Tibial nerve (tissue), 4 donors: ENCODE results near the gene FANCC. TPM values are rescaled to one million over a fixed set of nuclear protein-coding genes. Genes with fewer than 3 reads are reported as not detected.

Experiments used
- DNase-seq, 2 donors: peaks; one replicate each; pipeline ENCODE4 v3.0.0-alpha.2; 2019; ENCODE audit warnings: low spot score in 2 of 2
- H3K27ac ChIP-seq, 4 donors: fragments of 200-600 bp; sonication (generic) in 3 of 4; one replicate each; pipeline ENCODE4 v1.5.1; 2017 to 2019; ENCODE audit warnings: mild to moderate bottlenecking in 1 of 4
- H3K27me3 ChIP-seq, 2 donors: fragments of 200-600 bp; sonication (generic) in 1 of 2; one replicate each; pipeline versions ENCODE4 v1.5.1 to v1.6.0; 2017 to 2019
- H3K36me3 ChIP-seq, 3 donors: fragments of 200-600 bp; sonication (generic); one replicate each; pipeline ENCODE4 v1.5.1; 2018 to 2019
- H3K4me1 ChIP-seq, 4 donors: fragments of 200-600 bp; sonication (generic) in 3 of 4; one replicate each; pipeline ENCODE4 v1.5.1; 2017 to 2019
- H3K4me3 ChIP-seq, 4 donors: fragments of 200-600 bp; sonication (generic) in 3 of 4; one replicate each; pipeline ENCODE4 v1.5.1; 2017 to 2019; ENCODE audit warnings: mild to moderate bottlenecking in 1 of 4, moderate library complexity in 1 of 4
- H3K9me3 ChIP-seq, 4 donors: fragments of 200-600 bp; sonication (generic) in 3 of 4; one replicate each; pipeline ENCODE4 v1.5.1; 2017 to 2019
- CTCF ChIP-seq, 5 experiments: fragments of 200-600 bp in 3 of 5; fragments of 450-650 bp in 2 of 5; sonication (generic) in 3 of 5; IDR thresholded peaks; one replicate each; pipeline ENCODE4 v1.5.1; 2016 to 2019; ENCODE audit warnings: antibody characterized with exemption in 5 of 5, mild to moderate bottlenecking in 3 of 5, moderate library complexity in 2 of 5
- EP300 ChIP-seq, 2 donors: sonication (generic); formaldehyde crosslinking; IDR thresholded peaks; one replicate each; pipeline ENCODE4 v1.6.1; 2017; ENCODE audit warnings: antibody characterized with exemption in 2 of 2, mild to moderate bottlenecking in 1 of 2
- POLR2A ChIP-seq, 2 donors: fragments of 450-650 bp; IDR thresholded peaks; one replicate each; pipeline ENCODE4 v1.6.1; 2017; ENCODE audit warnings: antibody characterized with exemption in 2 of 2, mild to moderate bottlenecking in 2 of 2, moderate library complexity in 2 of 2
- WGBS, 2 donors: methylation state at CpG; one replicate each; pipeline ENCODE4 v1.1.5; 2018; 5-methylcytosine and 5-hydroxymethylcytosine counted together
- total RNA-seq, 4 donors: library from RNA; depleted of rRNA; stranded (reverse); fragments of >200 nt; gene quantifications; one replicate each; pipeline ENCODE4 v1.1.0, GENCODE V29; 2016

Gene FANCC
- total RNA-seq, 4 donors from 2014 or later, result 6.5 to 12.6 (median 10.2) TPM

DNA sequence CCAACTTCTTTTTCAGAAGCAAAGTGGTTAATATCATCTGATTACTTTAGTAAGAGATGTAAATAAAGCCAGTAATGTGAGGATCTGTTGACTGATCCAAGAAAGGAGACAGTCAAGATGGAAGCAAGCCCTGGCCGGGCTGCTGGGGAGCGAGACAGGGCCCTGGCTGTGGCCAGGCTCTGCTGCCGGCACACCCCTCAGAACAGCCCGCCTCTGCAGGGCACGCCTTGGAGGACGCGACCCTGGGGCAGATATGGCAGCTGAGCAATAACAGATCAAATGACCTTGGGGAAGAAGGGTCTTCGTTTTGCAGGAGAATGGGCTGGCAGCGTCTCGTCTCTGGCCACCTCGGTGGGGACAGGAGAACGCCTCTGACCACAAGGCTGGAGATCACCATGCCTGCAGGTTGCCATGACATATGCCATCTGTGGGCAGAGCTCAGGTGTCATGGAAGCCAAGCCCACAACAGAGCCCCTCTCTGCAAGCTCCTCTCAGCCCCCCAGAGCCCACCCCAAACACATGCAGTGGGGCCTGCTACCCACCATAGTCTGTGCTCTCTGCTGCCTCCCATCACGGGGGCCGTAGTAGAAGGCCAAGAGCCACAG is 206.5 kb downstream of the FANCC start:
- WGBS, 2 donors, result 42 to 61% methylated on average over 12 to 14 of the region's 14 CpGs
- peaks cover 0 to 64% (median 21%) of the 10 kb centered on the region in 4 donors for H3K4me1 ChIP-seq
- DNase-seq, result no peak
- no peaks in the 10 kb centered on the region for H3K27me3 ChIP-seq
- peaks cover 0 to 45% (median 0%) of the 10 kb centered on the region in 3 donors for H3K36me3 ChIP-seq
- H3K27ac ChIP-seq, result peak overlapping the region; percentile 2 to 94 (median 86)
- no peak for TF ChIP-seq EP300 (IDR thresholded peaks at IDR 0.05)
- no peak for TF ChIP-seq POLR2A (IDR thresholded peaks at IDR 0.05)
- TF ChIP-seq CTCF (IDR thresholded peaks at IDR 0.05), result no peak
- H3K9me3 ChIP-seq, result no peaks in the 10 kb centered on the region
- no peak overlapping the region for H3K4me3 ChIP-seq

DNA sequence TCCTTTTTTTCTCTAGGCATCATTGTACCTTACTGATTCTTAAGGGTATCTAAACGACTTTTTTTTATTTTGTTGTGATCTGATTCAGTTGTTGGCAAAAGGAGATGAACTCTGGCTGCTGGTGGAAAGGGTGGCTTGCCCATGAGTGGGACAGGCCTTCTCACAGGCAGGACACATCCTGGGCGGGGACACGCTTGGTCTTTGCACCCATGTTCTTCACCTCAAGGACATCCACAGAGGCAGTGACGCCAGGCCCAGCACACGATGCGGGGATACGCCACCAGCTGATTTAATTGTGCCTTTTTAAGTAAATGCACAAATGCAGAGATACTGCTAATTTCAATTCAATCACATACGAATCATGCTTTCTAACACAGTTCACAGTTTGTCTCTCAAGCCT is 208.1 kb downstream of the FANCC start:
- no peaks in the 10 kb centered on the region for H3K9me3 ChIP-seq
- no peak overlapping the region for H3K4me3 ChIP-seq
- TF ChIP-seq POLR2A (IDR thresholded peaks at IDR 0.05) (no peak), CTCF (IDR thresholded peaks at IDR 0.05) (no peak), EP300 (IDR thresholded peaks at IDR 0.05) (no peak)
- WGBS, 2 donors, result 83 to 87% methylated on average over 8 of the region's 8 CpGs
- H3K27me3 ChIP-seq, result no peaks in the 10 kb centered on the region
- no peak for DNase-seq
- H3K36me3 ChIP-seq, result peaks cover 0 to 49% (median 0%) of the 10 kb centered on the region in 3 donors
- peak overlapping the region; percentile 28 to 94 (median 86) for H3K27ac ChIP-seq
- peaks cover 0 to 74% (median 22%) of the 10 kb centered on the region in 4 donors for H3K4me1 ChIP-seq

DNA sequence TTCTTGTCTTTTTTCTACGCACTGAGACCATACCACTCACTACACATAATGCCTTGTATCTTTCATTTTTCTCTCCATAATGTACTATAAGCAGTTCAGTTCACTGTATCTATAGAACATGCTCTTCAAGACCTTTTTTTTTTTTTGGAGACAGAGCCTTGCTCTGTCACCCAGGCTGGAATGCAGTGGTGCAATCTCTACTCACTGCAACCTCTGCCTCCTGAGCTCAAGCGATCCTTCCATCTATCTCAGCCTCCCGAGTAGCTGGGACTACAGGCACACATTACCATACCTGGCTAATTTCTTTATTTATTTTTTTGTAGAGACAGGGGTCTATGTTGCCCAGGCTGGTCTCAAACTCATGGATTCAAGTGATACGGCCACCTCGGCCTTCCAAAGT is 208.7 kb downstream of the FANCC start:
- no peak for DNase-seq
- WGBS, 2 donors, result 79 to 81% methylated on average over 5 of the region's 5 CpGs
- H3K4me1 ChIP-seq, result peaks cover 0 to 80% (median 26%) of the 10 kb centered on the region in 4 donors
- H3K27ac ChIP-seq, result peak overlapping the region; percentile 72 to 94 (median 86)
- TF ChIP-seq EP300 (IDR thresholded peaks at IDR 0.05) (no peak), POLR2A (IDR thresholded peaks at IDR 0.05) (no peak), CTCF (IDR thresholded peaks at IDR 0.05) (no peak)
- no peaks in the 10 kb centered on the region for H3K9me3 ChIP-seq
- H3K36me3 ChIP-seq, result peaks cover 0 to 50% (median 0%) of the 10 kb centered on the region in 3 donors
- H3K4me3 ChIP-seq, result no peak overlapping the region
- H3K27me3 ChIP-seq, result no peaks in the 10 kb centered on the region

DNA sequence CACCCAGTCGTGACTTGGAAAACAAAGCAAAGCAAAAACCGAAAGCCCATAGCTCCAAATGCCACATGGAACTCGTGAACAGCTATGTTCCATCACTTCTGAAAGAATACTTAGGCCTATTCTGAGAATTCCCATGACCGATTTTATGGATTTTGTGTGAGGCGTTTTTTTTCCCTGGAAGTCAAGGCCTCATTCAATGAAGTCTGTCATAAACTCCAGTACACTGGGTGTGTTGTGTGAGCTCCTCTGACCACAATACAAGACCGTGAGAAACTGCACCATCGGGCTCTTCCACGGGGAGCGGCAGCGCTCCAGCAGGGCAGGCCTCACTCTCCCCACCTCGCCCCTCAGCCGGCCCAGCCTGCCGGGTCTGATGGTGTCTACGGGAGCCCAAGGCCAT is 209.5 kb downstream of the FANCC start:
- peak in 1 of 2 donors; percentile 21 for TF ChIP-seq POLR2A (IDR thresholded peaks at IDR 0.05)
- peak in 1 of 5 experiments; percentile 18 for TF ChIP-seq CTCF (IDR thresholded peaks at IDR 0.05)
- peak in 1 of 2 donors; percentile 81 for TF ChIP-seq EP300 (IDR thresholded peaks at IDR 0.05)
- Histone ChIP-seq H3K27me3 (no peaks in the 10 kb centered on the region), H3K4me3 (no peak overlapping the region), H3K36me3 (peaks cover 0 to 46% (median 0%) of the 10 kb centered on the region in 3 donors), H3K27ac (peak overlapping the region; percentile 72 to 94 (median 86)), H3K9me3 (no peaks in the 10 kb centered on the region), H3K4me1 (peaks cover 0 to 88% (median 30%) of the 10 kb centered on the region in 4 donors)
- WGBS, 2 donors, result 51 to 62% methylated on average over 14 of the region's 14 CpGs
- no peak for DNase-seq

DNA sequence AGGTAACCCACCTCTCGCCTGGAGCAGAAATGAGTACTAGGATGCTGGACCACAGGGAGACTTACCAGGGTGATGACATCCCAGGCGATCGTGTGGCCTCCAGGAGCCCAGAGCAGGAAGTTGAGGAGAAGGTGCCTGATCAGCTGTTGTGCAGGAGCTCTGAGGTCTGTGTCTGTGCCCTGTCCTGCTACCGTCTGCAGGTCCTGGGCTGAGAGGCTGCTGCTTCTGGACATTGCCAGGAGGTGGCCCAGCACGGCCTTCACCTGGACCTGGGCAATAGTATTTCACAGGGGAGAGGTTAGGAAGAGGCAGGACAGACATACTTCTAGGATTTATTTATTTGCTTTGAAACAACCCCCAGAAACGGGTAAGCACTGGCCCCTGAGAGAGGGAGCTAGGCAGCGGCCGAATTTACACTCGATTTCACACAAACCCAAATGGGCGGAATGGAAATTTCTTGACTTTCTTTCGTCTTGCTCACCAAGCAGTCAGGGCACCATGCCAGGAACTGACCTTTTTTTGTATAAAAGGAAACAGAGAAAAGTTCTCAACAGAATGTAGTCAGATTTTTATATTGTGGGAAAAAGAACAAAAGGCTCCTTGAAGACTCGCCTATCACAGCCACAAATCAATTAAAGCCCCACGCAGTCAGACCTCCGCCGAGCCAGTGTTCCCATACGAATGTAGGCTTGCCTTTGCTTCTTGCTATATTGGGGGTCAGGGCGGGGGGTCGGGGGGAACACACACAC is 210.3 kb downstream of the FANCC start:
- Histone ChIP-seq H3K9me3 (no peaks in the 10 kb centered on the region), H3K4me3 (no peak overlapping the region), H3K27me3 (no peaks in the 10 kb centered on the region), H3K4me1 (peaks cover 0 to 96% (median 37%) of the 10 kb centered on the region in 4 donors), H3K36me3 (peaks cover 0 to 38% (median 0%) of the 10 kb centered on the region in 3 donors), H3K27ac (peak overlapping the region; percentile 67 to 94 (median 86))
- WGBS, 2 donors, result 28 to 48% methylated on average over 18 of the region's 18 CpGs
- TF ChIP-seq EP300 (IDR thresholded peaks at IDR 0.05) (peak; percentile 44 to 69), POLR2A (IDR thresholded peaks at IDR 0.05) (no peak)
- DNase-seq, result peak; percentile 69 to 84
